ENCODE results near the gene DYNC1H1.

DNA sequence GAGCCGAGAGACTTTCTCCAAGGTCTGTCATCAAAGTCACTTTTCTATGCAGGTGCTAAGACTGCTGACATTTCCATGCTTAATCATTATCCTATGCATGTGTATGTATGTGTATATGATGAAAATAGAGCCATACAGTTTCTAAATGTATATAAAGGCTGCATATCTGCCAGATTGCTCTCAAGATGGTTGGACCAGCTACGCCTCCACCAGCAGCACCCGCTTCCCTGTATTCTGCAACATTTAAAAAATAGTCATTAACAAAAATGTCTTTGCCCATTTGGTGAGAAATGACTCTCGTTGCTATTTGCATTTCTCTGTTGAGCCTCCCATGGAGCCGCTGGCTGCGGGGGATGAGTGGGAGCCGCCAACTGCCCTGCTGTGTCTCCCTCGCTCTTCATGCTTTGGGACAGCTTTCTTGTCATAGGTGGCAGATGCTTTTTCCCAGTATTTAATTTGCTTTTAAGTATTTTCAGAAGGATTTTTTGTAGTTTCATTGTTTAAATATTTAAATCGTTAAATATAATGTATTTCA, 54.7 kb downstream of the DYNC1H1 start:
- no peak for TF ChIP-seq POLR2A (IDR thresholded peaks at IDR 0.05)
- TF ChIP-seq, protein P1, sequence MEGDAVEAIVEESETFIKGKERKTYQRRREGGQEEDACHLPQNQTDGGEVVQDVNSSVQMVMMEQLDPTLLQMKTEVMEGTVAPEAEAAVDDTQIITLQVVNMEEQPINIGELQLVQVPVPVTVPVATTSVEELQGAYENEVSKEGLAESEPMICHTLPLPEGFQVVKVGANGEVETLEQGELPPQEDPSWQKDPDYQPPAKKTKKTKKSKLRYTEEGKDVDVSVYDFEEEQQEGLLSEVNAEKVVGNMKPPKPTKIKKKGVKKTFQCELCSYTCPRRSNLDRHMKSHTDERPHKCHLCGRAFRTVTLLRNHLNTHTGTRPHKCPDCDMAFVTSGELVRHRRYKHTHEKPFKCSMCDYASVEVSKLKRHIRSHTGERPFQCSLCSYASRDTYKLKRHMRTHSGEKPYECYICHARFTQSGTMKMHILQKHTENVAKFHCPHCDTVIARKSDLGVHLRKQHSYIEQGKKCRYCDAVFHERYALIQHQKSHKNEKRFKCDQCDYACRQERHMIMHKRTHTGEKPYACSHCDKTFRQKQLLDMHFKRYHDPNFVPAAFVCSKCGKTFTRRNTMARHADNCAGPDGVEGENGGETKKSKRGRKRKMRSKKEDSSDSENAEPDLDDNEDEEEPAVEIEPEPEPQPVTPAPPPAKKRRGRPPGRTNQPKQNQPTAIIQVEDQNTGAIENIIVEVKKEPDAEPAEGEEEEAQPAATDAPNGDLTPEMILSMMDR (IDR thresholded peaks at IDR 0.05): no peak
